Measurements from ENCODE around the gene SEPTIN5. TPM values are rescaled to one million over a fixed set of nuclear protein-coding genes. Genes with fewer than 3 reads are reported as not detected.

The SEPTIN5 gene
- total RNA-seq, 1 experiment from 2014 or later, result 2.0 TPM

DNA sequence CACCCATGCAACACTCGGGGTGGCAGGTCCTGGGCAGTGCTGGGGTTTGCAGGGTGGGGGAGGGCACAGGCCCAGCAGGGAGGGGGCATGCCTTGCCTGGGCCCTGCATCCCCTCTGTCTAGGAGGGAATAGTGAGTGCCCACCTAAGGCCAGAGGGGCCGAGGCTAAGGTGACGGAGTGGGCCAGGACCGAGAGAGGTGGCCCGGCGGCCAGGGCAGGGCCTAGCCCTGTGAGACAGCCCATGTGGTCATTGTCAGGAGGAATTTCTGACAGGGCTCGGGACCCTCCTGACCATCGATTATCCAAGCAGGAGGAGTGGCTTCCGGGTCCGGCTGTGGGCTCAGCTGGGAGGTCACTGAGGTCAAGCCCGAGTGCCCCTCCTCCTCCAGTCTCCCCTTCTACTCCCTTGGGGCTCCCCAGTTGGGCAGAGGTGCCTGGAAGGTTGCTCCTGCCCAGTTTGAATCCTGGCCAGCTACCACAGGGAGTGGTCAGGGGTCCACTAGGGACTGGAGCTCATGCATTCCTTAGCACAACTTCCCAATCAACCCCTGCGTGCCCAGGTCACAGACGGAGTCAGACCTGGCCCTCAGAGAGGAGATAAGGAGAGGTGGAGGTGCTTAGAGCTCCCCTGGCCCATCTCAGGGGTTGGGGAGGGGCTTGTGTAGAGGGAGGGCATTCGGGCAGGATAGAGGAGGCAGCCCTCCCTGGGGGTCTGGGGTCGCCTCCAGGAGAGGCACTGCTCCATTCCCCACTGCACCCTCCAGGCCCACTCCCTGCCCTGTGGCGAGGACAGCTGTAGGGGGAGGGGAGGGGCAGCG is 23.8 kb downstream of the SEPTIN5 start:
- DNase-seq, result no peak
- H3K4me2 ChIP-seq, result no peak overlapping the region
- H2AFZ ChIP-seq, result no peak overlapping the region
- H3K4me1 ChIP-seq (replicated peaks; ENCODE audit: insufficient read depth), result no peaks in the 10 kb centered on the region
- H3K27me3 ChIP-seq (ENCODE audit: insufficient read depth, low read depth), result no peaks in the 10 kb centered on the region
- CTCF ChIA-PET, result no interaction called here
- BruUV-seq (replicated peaks), result no TSS peak
- no peaks in the 10 kb centered on the region for H3K79me2 ChIP-seq (ENCODE audit: low read depth)
- H3K9me3 ChIP-seq (ENCODE audit: insufficient read depth, low read depth), result no peaks in the 10 kb centered on the region
- POLR2A ChIA-PET (ENCODE audit: unreplicated experiment), result no interaction called here
- H3K27ac ChIP-seq, result no peak overlapping the region
- H3K36me3 ChIP-seq (ENCODE audit: low read depth), result no peaks in the 10 kb centered on the region
- H3K4me3 ChIP-seq, result no peak overlapping the region
- no peaks in the 10 kb centered on the region for H4K20me1 ChIP-seq (ENCODE audit: insufficient read depth)
- no peaks in the 10 kb centered on the region for H3F3A ChIP-seq (ENCODE audit: insufficient read depth, low read depth)
- intact Hi-C loops (cut with micrococcal nuclease; ENCODE audit: unreplicated experiment), result no loop called here
- no peaks in the 10 kb centered on the region for H3K9me2 ChIP-seq (ENCODE audit: insufficient read depth)
- no peak for TF ChIP-seq EZH2 (IDR thresholded peaks at IDR 0.05; ENCODE audit: low read depth)
- TF ChIP-seq, protein P1, sequence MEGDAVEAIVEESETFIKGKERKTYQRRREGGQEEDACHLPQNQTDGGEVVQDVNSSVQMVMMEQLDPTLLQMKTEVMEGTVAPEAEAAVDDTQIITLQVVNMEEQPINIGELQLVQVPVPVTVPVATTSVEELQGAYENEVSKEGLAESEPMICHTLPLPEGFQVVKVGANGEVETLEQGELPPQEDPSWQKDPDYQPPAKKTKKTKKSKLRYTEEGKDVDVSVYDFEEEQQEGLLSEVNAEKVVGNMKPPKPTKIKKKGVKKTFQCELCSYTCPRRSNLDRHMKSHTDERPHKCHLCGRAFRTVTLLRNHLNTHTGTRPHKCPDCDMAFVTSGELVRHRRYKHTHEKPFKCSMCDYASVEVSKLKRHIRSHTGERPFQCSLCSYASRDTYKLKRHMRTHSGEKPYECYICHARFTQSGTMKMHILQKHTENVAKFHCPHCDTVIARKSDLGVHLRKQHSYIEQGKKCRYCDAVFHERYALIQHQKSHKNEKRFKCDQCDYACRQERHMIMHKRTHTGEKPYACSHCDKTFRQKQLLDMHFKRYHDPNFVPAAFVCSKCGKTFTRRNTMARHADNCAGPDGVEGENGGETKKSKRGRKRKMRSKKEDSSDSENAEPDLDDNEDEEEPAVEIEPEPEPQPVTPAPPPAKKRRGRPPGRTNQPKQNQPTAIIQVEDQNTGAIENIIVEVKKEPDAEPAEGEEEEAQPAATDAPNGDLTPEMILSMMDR (conservative IDR thresholded peaks at IDR 0.05), result no peak

DNA sequence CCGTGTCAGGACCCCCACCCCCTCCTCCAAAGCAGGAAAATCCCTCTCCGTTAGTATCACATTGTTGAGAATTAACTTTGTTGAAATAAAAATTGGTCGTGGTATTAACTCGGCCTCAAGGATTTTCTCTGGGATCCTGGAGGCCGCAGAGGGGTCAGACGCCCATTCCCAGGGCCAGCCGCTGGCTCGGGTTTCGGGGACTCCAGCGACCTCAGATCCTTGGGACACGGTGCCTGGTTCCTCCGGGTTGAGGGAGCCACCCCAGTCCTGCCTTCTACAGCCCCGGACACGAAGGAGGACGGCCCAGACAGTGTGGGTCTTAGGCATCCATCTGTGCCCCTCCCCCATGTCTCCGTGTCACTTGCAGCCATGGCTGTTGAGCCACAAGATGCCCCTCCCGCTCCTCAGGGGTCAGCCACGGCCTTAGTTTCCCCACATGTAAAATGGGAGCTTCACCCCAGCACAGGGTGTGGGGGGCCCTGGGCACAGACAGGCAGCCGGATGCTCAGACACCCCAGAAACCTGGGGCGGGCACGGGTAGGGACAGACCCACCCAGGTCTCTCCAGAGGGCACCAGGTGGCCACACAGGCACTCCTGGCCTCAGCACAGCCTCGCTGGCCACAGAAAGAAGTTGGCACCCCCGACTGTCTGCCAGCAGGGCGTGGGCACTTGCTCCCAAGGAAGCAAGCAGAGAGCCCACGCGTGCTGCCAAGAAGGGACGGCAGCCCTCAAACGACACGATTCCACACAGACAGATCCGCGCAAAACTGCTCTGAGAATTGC is 24.6 kb downstream of the SEPTIN5 start:
- Histone ChIP-seq H3K79me2 (ENCODE audit: low read depth) (no peaks in the 10 kb centered on the region), H3K9me3 (ENCODE audit: insufficient read depth, low read depth) (no peaks in the 10 kb centered on the region), H3K9me2 (ENCODE audit: insufficient read depth) (no peaks in the 10 kb centered on the region), H3K4me2 (no peak overlapping the region), H3K4me3 (no peak overlapping the region), H2AFZ (no peak overlapping the region), H3K27me3 (ENCODE audit: insufficient read depth, low read depth) (no peaks in the 10 kb centered on the region), H3K4me1 (replicated peaks; ENCODE audit: insufficient read depth) (no peaks in the 10 kb centered on the region), H3K36me3 (ENCODE audit: low read depth) (no peaks in the 10 kb centered on the region), H4K20me1 (ENCODE audit: insufficient read depth) (no peaks in the 10 kb centered on the region), H3F3A (ENCODE audit: insufficient read depth, low read depth) (no peaks in the 10 kb centered on the region), H3K27ac (no peak overlapping the region)
- ChIA-PET POLR2A (ENCODE audit: unreplicated experiment) (no interaction called here), CTCF (no interaction called here)
- no peak for DNase-seq
- no TSS peak for BruUV-seq (replicated peaks)
- intact Hi-C loops (cut with micrococcal nuclease; ENCODE audit: unreplicated experiment), result no loop called here
- no peak for TF ChIP-seq EZH2 (IDR thresholded peaks at IDR 0.05; ENCODE audit: low read depth)
- TF ChIP-seq, protein P1 (conservative IDR thresholded peaks at IDR 0.05), result no peak

DNA sequence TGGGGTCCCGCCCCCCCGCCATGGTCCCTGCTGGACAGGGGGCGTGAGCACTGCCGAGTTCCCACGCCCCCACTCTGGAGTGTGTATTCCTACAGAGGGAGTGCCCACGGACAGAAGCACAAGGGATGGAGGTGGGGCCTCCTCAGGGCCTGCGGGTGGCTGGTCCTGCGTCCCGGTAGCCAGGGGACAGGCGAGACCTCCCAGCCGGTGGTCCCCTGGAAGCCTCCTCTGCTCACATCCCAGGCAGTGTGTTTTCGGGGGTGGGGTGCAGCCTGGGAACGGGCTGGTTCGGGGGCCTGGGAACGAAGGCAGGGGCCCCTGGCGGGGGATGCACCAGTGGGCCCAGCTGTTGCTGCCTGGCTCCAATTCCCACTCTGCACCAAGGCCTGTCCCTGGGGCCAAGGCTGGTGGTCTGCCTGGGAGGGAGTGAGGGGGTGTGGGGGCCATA is 25.2 kb downstream of the SEPTIN5 start:
- CTCF ChIA-PET, result no interaction called here
- H3K4me2 ChIP-seq, result no peak overlapping the region
- H3K79me2 ChIP-seq (ENCODE audit: low read depth), result no peaks in the 10 kb centered on the region
- H3K36me3 ChIP-seq (ENCODE audit: low read depth), result no peaks in the 10 kb centered on the region
- DNase-seq, result no peak
- no peak overlapping the region for H3K4me3 ChIP-seq
- no peak overlapping the region for H3K27ac ChIP-seq
- H3K9me2 ChIP-seq (ENCODE audit: insufficient read depth), result no peaks in the 10 kb centered on the region
- intact Hi-C loops (cut with micrococcal nuclease; ENCODE audit: unreplicated experiment), result no loop called here
- no peaks in the 10 kb centered on the region for H4K20me1 ChIP-seq (ENCODE audit: insufficient read depth)
- POLR2A ChIA-PET (ENCODE audit: unreplicated experiment), result no interaction called here
- TF ChIP-seq, protein P1 (conservative IDR thresholded peaks at IDR 0.05), result no peak
- no peak for TF ChIP-seq EZH2 (IDR thresholded peaks at IDR 0.05; ENCODE audit: low read depth)
- H3K27me3 ChIP-seq (ENCODE audit: insufficient read depth, low read depth), result no peaks in the 10 kb centered on the region
- H3F3A ChIP-seq (ENCODE audit: insufficient read depth, low read depth), result no peaks in the 10 kb centered on the region
- H3K9me3 ChIP-seq (ENCODE audit: insufficient read depth, low read depth), result no peaks in the 10 kb centered on the region
- no peak overlapping the region for H2AFZ ChIP-seq
- no peaks in the 10 kb centered on the region for H3K4me1 ChIP-seq (replicated peaks; ENCODE audit: insufficient read depth)
- BruUV-seq (replicated peaks), result no TSS peak

Measured in PC-9 (cell line).